ENCODE results near the gene WFIKKN2.
"Not testable (repeated sequence)": the region's sequence is repeated elsewhere in the genome, so short reads cannot be mapped to it uniquely, and the experiment has no call there.

WFIKKN2 gene

GRCh38 chr17:50835301-50836234 lies at the start of gene WFIKKN2:
WFIKKN2 (plus strand) TSS chr17:50835586; CDS start chr17:50835938, 352 bp downstream.
- no peak for DNase-seq

GRCh38 chr17:50785946-50786570 lies 49.3 kb upstream of the WFIKKN2 start:
- no peak for DNase-seq

- no peak for DNase-seq
These were observed 48.3 kb upstream of the WFIKKN2 start for GRCh38 chr17:50787106-50787505.

- no peak for DNase-seq
These were observed 44.8 kb upstream of the WFIKKN2 start for GRCh38 chr17:50790618-50791017.

GRCh38 chr17:50792132-50792531 lies 43.3 kb upstream of the WFIKKN2 start:
- no peak for DNase-seq

GRCh38 chr17:50793007-50793406 lies 42.4 kb upstream of the WFIKKN2 start:
- no peak for DNase-seq

GRCh38 chr17:50794361-50794760 lies 41.0 kb upstream of the WFIKKN2 start:
- no peak for DNase-seq

- no peak for DNase-seq
These were observed 38.1 kb upstream of the WFIKKN2 start for GRCh38 chr17:50797135-50797810.

- no peak for DNase-seq
These were observed 36.7 kb upstream of the WFIKKN2 start for GRCh38 chr17:50798424-50799288.

- DNase-seq = no peak
These were observed 35.8 kb upstream of the WFIKKN2 start for GRCh38 chr17:50799582-50799981.

GRCh38 chr17:50800196-50800700 lies 35.1 kb upstream of the WFIKKN2 start:
- DNase-seq = no peak

- DNase-seq = no peak
These were observed 32.5 kb upstream of the WFIKKN2 start for GRCh38 chr17:50802609-50803571.

GRCh38 chr17:50803676-50804075 lies 31.7 kb upstream of the WFIKKN2 start:
- no peak for DNase-seq

GRCh38 chr17:50804749-50805475 lies 30.5 kb upstream of the WFIKKN2 start:
- not testable (repeated sequence) for DNase-seq

GRCh38 chr17:50805486-50805885 lies 29.9 kb upstream of the WFIKKN2 start:
- no peak for DNase-seq

GRCh38 chr17:50806141-50806643 lies 29.2 kb upstream of the WFIKKN2 start:
- DNase-seq = no peak

- no peak for DNase-seq
These were observed 28.4 kb upstream of the WFIKKN2 start for GRCh38 chr17:50807009-50807408.

- DNase-seq = no peak
These were observed 27.7 kb upstream of the WFIKKN2 start for GRCh38 chr17:50807675-50808074.

GRCh38 chr17:50808413-50808812 lies 27.0 kb upstream of the WFIKKN2 start:
- DNase-seq = no peak

GRCh38 chr17:50808888-50809287 lies 26.5 kb upstream of the WFIKKN2 start:
- DNase-seq = no peak
